Measurements from ENCODE around the gene GABARAPL1.

Gene GABARAPL1

DNA sequence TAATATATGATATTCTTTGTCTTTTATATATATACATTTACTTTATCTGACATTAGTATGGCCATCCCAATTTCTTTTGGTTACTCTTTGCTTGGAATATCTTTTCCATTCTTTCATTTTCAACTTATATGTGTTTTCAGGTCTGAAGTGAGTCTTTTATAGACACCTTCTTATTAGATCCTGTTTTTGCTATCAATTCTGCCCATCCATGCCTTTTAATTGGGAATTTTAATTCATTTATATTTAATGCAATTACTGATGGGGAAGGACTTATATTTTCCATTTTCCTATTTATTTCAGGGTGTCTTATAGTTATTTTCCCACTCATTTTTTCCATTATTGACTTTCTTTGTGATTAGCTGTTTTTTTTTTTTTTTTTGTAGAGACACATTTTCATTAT, 43.4 kb downstream of the GABARAPL1 start:
- no peaks in the 10 kb centered on the region for H3K36me3 ChIP-seq (replicated peaks)
- in situ Hi-C loops (cut with MboI; ENCODE audit: low sequenced_read_pairs), result no loop called here
- no peaks in the 10 kb centered on the region for H3K27me3 ChIP-seq (ENCODE audit: low read depth)
- H3K4me1 ChIP-seq, result no peaks in the 10 kb centered on the region
- no peak for DNase-seq (ENCODE audit: low spot score in 2 of 2)
- H3K4me3 ChIP-seq, result no peak overlapping the region
- no peaks in the 10 kb centered on the region for H3K9me3 ChIP-seq

DNA sequence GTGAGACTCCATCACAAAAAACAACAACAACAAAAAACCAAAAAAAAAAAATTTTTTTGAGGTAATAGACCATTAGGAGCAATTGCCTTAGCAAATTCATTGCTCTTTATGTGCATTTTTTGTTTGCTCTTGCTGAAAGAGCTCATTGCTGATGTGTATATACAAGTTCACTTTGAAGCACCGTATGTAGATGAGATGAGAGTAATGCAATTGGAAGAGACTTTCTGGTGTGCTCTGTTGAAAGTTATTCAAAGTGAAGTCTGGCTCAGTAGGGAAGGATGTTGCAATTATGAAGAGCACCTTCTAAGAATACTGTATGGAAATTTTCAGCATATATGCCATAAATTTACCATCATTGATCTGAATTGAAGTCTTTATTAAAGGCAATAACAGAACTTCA, 48.2 kb downstream of the GABARAPL1 start:
- Histone ChIP-seq H3K4me3 (no peak overlapping the region), H3K9me3 (no peaks in the 10 kb centered on the region), H3K36me3 (replicated peaks) (no peaks in the 10 kb centered on the region), H3K27me3 (ENCODE audit: low read depth) (no peaks in the 10 kb centered on the region), H3K4me1 (no peaks in the 10 kb centered on the region)
- in situ Hi-C loops (cut with MboI; ENCODE audit: low sequenced_read_pairs), result no loop called here
- no peak for DNase-seq (ENCODE audit: low spot score in 2 of 2)

DNA sequence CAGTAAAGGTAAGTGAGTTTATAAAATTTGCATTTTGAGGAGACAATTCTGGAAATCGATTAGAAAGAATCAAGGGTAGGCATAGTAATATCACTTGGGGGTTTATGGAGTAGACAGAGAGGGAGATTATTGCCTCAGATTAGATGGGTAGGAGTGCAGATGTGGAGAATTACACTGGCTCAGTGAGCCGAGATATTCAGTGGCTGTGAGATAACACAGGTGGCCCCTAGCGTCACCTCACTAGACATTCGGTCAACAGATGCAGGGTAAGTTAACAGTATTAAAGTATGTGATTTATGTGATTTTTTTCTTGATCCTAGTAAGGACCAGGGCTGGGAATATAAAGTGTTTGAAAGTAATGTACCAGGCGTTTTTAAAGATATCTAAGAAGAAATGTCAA, 55.4 kb downstream of the GABARAPL1 start:
- H3K9me3 ChIP-seq, result no peaks in the 10 kb centered on the region
- H3K4me1 ChIP-seq, result no peaks in the 10 kb centered on the region
- DNase-seq (ENCODE audit: low spot score in 2 of 2), result no peak
- in situ Hi-C loops (cut with MboI; ENCODE audit: low sequenced_read_pairs), result no loop called here
- no peak overlapping the region for H3K4me3 ChIP-seq
- H3K27me3 ChIP-seq (ENCODE audit: low read depth), result peaks cover 10% of the 10 kb centered on the region
- no peaks in the 10 kb centered on the region for H3K36me3 ChIP-seq (replicated peaks)

DNA sequence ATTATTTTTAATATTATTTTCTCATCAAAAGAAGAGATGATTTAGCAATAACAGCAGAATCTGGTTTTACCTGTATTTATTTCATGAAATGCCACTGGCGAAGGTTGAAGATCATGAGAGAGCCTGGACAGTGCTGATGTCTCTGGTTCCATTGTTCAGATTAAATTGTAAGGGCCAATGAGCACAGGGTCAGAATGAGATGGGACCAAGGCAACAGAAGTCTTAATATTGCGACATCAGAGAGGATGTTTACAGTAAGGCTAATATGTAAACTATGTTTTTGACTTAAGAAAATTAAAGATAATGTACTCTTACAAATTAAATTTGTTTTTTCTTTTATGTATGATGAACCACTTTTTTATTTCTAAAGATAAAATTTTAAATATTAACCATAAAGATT, 59.8 kb downstream of the GABARAPL1 start:
- in situ Hi-C loops (cut with MboI; ENCODE audit: low sequenced_read_pairs), result no loop called here

More for the DNA sequence above, 59.8 kb downstream of the GABARAPL1 start:
- H3K36me3 ChIP-seq (replicated peaks), result no peaks in the 10 kb centered on the region
- no peak for DNase-seq (ENCODE audit: low spot score in 2 of 2)
- H3K4me1 ChIP-seq, result no peaks in the 10 kb centered on the region
- no peak overlapping the region for H3K4me3 ChIP-seq
- H3K27me3 ChIP-seq (ENCODE audit: low read depth), result peaks cover 12% of the 10 kb centered on the region
- no peaks in the 10 kb centered on the region for H3K9me3 ChIP-seq
